NCI-H748 treated with DMSO at 0.1 percent for 48 hours (cell line): ENCODE measurements around the gene KRT17.
"Not testable (repeated sequence)": the region's sequence is repeated elsewhere in the genome, so short reads cannot be mapped to it uniquely, and the experiment has no call there.

Experiments used
- DNase-seq: peaks from one replicate; lab custom pipeline; 2025; lab: John Stamatoyannopoulos, UW

The KRT17 gene

DNA sequence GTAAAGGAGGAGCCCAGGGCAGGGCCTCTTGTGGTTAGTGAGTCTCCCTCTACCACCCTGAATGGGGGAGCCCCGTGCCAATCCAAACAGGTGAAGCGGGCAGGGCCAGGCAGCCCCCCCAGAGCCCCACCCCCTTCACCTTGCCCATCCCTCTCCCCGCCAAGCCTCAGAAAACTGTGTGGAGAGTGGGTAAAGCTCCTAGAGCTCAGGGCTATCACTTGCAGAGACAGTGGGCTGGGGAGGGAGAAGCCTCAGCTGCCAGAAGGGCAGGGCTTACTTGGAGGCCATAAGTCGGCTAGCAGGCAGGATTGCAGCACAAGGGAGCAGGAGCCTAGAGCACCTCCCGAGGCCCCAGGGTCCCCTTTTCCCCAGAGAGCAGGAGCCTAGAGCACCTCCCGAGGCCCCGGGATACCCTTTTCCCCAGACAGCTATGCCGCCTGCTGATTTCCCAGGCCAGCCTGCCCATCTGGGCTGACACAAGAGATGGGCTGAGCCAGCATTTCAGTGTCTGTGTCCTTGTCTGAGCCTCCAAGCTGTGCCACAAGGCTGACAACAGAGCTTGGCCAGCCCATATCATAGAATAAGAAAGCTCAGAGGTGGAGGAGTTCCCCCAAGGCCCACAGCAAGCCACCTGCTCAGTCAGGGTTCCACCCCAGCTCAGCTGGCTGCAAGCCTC is 30.9 kb downstream of the KRT17 start:
- no peak for DNase-seq

DNA sequence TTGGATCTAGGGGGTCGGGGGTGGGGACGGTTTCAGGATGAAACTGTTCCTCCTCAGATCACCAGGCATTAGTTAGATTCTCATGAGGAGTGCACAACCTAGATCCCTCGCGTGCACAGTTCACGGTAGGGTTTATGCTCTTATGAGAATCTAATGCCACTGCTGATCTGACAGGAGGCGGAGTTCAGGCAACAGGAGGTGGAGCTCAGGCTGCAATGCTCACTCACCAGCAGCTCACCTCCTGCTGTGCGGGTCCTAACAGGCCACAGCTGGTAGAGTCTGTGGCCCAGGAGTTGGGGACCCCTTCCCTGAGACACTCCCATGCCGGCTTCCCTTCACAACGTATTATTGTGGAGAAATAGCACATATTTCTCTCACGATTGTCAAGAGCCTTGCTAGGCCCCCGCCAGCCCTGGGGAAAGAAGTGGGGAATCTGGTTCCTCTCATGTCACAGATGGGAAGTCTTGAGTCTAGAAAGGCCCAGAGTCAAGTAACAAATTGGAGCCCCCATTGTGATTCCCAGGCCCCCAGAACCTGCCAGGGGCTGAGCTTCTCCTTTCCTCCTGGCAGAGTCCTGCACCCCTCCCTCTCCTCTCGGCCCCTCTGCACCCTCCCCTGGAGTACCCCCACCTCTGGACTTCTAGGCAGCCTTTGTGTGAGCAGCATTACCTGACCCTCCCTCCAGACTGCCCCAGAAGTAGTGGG is 31.6 kb downstream of the KRT17 start:
- no peak for DNase-seq

DNA sequence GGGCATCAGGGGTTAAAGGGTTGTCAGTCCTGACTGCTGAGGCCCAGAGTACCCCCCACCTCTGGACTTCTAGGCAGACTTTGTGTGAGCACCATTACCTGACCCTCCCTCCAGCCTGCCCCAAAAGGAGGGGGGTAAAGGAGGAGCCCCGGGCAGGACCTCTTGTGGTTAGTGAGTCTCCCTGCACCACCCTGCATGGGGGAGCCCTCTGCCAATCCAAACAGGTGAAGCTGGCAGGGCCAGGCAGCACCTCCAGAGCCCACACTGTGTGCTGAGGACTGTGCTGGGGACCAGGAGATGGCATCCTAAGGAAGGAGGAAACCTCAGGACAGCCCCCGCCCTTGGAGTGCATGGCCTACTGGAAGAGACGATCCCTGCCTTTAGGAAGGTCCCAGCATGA is 35.1 kb downstream of the KRT17 start:
- DNase-seq, result no peak

DNA sequence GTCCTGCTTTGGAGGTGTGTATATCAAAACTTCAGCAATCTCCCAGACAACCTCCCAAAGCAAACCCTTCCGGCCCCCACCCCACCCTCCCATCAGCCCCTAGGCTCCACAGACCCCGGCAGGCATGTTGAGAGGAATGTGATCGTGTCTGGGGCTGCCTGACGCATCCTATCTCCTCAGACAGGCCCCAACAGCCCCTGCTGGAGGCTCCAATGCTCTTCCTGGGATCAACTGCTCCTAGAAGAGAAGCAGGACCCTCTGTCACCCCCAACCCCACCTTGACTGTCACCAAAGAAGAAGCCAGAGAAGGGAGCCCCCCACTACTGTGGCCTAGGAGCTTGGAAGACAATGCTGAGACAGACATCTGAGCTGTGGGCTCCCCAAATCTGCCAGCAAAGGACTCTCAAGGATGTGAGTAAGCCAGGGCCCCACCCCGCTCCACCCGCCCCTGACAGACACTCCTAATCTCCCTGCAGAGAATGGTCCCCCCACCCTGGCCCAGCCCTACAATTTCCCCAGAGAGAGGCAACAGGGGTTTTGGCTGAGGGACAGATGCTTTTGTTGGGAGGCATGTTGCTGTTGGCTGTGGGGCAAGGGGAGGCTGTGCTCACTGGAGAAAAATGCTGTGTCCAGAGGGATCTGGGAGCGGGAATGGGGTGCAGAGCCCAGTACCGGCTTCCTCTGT is 36.1 kb downstream of the KRT17 start:
- no peak for DNase-seq

DNA sequence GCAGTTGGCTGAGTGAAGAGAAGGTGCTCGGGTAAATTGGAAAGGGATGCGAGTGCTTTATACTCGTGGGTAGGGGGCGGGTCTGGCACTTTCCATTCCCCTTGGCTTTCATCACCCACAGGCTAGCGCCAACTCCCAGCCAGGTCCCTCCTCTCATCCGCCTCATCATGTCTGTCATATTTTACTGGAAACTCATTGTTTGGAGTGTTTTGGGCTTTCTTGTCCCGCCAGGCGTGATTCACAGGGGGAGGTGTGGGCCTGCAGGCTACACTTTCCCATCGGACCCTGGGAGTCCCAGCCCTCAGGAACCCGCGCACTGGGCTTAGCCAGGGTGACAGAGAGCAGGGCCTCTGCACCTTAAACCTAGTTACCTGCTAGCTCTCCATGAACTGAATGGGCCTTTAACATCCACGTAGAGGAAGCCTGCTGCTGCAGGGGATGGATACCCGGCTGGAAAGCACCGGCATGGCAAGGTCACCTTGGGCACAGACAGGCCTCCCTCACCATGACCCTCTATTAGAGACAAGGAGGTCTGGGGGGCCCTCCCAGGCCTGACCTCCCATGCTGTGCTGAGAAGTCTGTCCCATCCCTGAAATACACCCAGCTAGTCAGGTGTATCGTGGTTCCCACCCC is 37.4 kb downstream of the KRT17 start, which contains the start of gene KRT14:
TSS of gene KRT14 (minus strand) at position 33 of the 633 bp plus-strand sequence. CDS start 61 bp downstream, outside the sequence.
- no peak for DNase-seq

DNA sequence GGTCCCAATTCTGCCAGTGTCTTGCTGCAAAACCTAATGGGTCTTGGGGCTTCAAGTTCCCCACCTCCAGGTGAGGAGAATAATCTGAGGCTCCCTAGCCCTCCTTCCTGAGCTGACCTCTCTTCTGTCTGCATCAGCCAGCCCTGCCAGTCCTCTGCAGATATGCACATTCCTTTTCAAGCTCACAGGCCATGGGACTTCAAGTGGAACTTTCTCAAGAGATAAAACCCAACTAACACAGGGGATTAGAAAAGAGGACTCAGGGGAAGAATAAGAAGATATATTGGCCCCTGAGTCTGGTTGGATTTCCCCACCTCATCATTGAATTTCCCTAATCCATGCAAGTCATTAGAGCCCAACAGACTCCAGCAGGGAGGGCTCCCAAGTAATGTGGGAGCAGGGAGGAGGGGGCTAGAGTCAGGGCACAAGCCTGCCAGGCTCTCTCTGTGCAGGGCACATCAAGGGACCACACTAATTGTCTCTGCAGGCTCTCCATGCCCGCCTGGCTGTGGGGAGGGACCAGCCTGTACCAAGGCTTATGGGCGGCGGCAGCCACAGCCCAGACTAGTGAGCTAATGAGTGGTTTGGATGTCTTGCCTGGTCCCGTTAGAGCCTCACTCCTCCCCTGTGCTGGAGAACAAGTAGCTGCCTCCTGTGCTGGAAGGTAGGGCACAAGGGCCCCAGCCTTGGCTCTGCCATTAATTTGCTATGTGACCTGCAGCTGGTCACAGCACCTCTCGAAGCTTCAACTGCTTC is 38.9 kb downstream of the KRT17 start:
- DNase-seq, result no peak

DNA sequence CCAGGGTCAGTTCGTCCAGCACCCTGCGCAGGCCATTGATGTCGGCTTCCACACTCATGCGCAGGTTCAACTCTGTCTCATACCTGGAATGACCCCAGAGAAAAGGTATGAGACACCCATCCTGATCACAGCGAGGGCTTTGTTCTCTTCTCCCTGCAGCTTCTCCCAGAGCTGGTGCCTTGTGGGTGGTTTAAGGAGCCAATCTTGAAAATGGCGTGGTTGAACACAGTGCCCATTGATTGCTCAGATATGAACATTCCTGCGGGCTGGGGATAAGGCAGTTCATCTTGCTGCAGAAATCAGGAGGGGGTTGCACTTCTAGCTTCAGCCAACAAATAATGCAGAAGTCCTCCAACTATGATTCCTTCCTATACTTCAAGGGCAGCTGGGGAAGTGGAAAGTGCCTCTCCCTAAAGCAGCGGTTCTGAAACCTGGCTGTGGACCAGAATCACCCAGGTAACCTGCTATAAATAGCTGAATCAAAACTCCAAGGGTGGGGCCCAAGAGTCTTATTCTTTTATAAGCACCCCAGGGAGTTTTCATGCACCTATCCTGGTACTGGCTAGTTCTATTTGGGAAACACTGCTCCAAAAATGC is 39.9 kb downstream of the KRT17 start:
- not testable (repeated sequence) for DNase-seq

DNA sequence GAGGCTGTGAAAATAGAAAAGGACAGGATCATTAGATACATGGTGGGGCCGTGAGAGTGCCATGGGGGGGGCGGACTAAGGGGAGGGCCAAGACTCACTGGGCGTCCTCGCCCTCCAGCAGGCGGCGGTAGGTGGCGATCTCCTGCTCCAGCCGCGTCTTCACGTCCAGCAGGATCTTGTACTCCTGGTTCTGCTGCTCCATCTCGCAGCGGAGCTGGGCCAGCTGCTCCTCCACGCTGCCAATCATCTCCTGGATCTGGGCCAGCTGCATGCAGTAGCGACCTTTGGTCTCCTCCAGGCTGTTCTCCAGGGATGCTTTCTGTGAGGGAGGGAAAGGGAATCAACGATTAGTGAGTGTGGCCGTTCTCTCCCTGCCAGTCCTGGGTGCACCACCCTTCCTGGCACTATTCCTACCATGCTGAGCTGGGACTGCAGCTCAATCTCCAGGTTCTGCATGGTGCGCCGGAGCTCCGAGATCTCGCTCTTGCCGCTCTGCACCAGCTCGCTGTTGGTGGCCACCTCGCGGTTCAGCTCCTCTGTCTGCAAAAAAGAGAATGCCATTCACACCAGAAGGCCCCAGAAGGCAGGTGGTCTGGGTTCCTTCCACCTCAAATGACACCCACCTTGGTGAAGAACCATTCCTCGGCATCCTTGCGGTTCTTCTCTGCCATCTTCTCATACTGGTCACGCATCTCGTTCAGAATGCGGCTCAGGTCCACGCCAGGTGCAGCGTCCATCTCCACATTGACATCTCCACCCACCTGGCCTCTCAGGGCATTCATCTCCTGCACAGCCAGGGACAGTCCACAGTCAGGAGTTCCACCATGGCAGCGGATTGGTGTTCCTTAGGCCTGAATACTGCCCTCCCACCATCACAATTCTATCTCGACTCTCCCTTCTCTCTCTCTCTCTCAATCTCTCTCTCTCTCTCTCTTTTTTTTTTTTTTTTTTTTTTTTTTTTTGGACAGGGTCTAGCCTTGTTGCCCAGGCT is 40.9 kb downstream of the KRT17 start:
- no peak for DNase-seq

DNA sequence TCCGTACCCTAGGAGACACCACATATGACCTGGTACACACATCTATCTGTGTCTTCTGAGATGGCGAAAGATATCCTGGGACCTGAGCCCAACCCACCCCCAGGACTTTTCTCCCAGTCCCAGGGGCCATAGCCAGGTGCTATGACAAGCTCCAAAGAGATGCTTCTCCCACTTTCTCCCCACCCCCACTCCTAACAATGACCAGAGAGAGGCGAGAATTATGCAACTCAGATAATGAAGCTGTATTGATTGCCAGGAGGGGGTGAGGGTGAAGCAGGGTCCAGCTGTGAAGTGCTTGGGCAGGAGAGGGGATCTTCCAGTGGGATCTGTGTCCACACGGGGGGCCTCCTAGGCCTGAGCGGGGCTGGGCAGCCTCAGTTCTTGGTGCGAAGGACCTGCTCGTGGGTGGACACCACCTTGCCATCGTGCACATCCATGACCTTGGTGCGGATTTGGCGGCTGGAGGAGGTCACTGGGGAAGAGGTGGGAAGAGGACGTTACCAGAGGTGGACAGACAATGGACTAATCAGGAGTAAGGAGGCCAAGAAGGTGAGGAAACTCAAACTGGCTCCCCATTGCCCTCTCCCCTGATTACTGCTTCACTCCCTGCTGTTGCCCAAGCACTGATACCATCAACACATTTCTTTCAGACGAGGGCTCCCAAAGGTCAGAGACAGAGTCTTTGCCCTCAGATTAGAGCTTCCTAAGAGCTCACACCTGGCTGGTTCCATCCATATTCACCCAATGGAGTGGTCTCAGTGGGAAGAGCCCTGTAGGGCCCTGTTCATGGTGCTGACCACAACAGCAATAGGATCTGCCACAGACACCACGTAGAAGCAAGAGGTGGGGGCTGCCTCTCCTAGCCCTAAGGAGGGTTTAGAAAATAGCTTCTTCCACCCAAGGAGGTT is 42.1 kb downstream of the KRT17 start:
- DNase-seq, result not testable (repeated sequence)

DNA sequence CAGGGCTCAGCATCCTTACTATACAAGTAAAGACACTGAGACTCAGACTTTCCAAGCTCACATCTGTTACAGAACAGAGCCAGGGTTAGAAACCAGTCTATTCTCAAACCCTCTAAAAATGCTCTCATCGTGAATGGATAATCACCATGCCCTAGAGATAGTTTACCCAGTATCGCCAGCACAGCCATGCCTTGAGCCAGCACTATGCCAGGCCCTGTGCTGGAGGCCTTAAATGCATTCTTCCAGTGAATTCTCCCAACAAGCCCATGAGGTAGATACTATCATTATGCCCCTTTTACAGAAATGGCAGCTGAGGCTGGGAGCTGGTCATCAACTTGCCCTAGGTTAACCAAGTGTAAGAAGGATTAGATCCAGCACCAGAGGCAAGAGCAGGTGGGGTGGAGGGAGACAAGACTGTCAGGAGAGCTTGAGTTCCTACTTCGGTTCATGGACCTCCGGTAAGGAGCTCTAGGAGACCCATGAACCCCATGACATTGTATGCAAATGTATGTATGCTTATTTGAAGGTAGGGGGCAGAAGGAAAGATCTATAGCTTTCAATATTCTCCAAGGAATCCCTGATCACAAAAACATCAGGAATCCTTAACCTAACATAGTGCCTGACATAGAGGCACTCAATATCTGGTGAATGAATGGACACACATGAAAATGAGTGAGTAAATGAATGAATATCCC is 42.9 kb downstream of the KRT17 start:
- DNase-seq, result no peak

DNA sequence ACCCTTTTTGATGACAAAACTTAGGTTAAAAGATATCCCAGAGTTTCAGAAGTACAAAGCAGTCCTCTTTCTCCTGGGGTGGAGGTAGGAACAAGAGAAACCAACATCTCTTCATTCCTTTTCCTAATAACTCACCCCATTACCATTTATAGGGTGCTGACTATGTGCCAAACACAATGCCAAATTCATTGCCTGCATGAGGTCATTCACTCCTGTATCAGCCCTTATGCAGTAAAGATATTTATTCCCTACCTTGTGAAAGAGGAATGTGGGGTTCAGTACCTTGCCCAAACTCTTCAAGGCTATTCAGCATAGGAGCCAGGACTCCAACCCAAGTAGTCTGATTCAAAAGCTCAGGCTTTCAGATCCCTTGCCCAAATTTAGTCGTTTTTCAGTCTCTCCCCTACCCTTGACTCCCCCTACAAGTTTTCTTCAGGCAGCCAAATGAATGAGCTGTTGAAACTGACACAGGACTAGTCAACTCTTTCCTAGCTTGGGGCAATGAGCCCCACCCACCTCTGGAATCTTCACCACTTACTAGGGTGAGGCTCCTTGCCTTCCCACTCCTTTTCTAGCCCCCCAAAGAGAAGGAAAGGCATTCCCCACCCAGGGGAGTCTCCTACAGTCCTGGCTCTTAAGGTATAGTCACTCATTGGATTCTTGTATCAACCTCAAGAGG is 43.5 kb downstream of the KRT17 start:
- no peak for DNase-seq

DNA sequence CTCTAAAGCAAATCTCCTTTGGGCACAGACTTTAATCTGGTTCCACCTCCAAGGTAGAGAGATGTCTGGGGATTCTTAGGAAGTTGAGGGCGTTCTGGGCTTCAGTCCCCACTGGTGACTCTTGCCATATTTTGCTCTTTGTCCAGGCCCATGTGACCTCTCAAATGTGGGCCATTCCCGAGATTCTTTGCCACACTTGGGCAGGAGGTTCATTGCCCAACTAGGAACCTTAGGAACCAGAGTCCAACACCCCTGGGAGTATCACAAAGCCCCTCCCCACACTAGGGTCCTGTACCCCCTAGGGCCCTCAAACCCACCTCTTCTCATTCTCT is 44.2 kb downstream of the KRT17 start:
- DNase-seq, result no peak

DNA sequence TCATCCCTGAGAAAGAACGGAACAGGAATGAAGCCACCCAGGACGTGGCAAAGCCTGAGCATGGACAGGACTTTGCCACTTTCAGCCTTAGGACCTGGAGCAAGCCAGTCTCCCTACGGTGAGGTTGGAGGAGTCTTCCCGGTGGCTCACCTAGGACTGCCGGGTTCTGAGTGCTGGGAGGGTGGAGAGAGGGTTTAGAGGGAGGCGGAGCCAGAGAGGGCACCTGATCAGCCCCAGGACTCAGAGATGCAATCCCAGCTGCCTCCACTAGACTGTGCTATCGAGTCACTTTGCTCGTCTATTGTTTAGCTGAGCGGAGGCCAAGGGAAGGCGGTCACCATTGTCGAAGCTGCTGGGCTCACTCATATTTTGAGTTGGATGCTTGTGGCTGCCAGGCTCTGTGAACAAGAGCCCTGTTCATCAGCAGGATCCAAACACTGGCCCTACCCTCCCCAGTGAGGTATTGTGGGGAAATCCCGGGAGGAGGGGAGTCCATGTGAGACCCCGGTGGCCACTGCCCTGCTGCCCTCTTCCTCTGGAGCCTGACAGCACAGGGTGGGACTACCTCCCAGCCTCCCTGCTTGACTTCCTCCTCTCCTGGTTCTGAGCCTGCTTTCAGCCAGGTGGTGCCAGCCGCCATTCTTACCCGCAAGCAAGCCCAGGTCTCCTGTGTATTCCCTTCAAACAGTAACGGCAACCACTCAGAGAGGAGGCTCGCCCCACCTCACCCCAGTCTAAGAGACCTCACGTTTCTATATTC is 44.7 kb downstream of the KRT17 start:
- peak; percentile 63 for DNase-seq

DNA sequence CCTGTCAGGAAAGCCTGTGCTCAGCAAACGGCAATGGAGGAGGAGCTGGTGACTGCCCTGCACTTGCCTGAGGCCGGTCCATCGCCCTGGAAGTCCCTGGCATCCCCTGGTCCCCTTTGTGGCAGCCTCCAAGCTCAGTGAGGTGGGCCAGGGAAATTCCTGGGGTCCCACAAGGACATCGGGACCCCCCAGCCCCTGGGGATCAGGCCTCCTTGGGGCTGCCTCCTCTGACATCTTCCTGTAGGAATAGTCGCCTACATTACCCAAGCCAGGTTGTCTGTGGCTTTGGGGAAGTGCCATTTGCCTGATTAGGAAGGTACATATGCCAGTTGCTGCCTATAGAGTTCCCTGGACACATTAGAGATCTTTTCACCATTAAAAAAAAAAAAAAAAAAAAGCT is 45.4 kb downstream of the KRT17 start:
- DNase-seq, result no peak

DNA sequence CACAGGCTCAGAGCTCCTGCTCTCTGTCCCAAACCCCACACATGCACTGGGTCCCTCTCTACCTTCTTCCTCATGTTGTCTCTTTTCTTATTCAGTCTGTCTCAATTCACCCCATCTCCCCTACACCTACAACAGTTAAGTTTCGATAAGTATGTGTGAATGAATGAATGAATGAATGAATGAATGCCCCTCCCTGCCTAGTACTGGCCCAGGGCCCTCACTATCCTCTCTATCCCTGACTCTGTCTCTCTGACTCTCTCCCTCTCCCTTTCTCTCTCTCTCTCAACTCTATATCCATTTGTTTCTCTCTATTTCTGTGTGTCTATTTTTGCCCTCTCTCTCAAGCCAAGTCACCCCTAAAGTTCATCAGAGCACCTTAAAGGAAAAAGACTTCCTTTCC is 45.8 kb downstream of the KRT17 start:
- no peak for DNase-seq

DNA sequence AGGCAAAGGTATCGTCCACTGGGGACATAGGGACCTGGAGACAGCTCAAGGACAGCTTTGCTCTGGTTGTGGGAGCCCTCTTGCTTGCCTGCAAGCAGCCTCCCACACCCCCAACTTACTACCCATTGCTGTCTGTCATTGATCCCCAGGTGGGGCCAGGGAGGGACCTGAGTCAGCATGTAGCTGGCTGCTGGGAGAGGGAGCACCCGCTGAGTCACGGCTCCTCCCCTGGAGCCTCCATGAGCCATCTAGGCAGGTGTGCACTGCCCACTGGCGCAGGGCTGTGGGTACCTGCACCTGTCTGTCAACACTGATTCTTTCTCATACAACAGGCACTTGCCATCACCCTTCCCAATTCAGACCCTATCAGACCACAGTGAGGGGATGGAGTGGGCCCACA is 47.6 kb downstream of the KRT17 start:
- not testable (repeated sequence) for DNase-seq

DNA sequence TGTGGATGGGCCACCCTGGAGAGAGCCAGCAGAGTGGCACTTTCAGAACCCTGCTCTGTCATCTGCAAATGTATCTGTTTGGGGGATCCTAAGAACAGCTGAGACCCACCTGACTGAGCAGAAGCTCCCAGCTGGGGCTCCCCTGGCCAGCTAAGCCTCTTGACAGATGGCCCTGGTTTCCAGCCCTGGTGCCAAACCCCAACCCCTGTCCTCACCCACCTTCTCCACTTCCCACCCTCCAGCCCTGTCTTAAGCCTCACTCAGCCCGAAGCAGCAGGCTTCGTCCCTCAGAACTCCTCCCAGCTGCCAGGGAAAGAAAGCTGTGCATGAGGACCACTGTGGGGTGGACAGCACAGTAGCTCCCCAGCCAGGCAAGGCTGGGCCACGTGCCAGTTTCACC is 49.0 kb downstream of the KRT17 start:
- no peak for DNase-seq
